ENCODE measurements around the gene GJE1. TPM values are rescaled to one million over a fixed set of nuclear protein-coding genes. Genes with fewer than 3 reads are reported as not detected.

The GJE1 gene
- not detected in 2 replicates for total RNA-seq (2013; cell fraction: nucleolus; rRNA removed)
- not detected in 2 replicates for total RNA-seq (2014; rRNA removed)
- not detected in 2 replicates for total RNA-seq (2014; rRNA removed; fragmentation: Illumina TruSeq; extraction: Trizol)
- not detected in 2 replicates for total RNA-seq (2021)
- polyA plus RNA-seq (2011; ENCODE audit: low read depth): not detected
- polyA plus RNA-seq (2011; rRNA removed): not detected in 2 replicates
- not detected in 2 replicates for polyA plus RNA-seq (2011; cell fraction: cytosol; rRNA removed)
- polyA plus RNA-seq (2011; cell fraction: nucleus; rRNA removed): not detected in 2 replicates
- not detected in 2 replicates for polyA plus RNA-seq (2012)
- polyA plus RNA-seq (2014; fragmentation: Illumina TruSeq; extraction: Trizol): not detected in 2 replicates
- not detected for polyA plus RNA-seq (2014; fragmentation: Nextera tagmentation; extraction: Ambion mirVana)
- polyA plus RNA-seq (2014; rRNA removed): not detected in 2 replicates
- polyA plus RNA-seq (2016; fragmentation: Nextera tagmentation; extraction: Ambion mirVana): not detected
- not detected in 2 replicates for polyA minus RNA-seq (2011; rRNA and poly(A)+ RNA removed)
- polyA minus RNA-seq (2011; cell fraction: cytosol; rRNA and poly(A)+ RNA removed): not detected in 2 replicates
- polyA minus RNA-seq (2011; cell fraction: nucleus; rRNA and poly(A)+ RNA removed): not detected in 2 replicates
- Bru-seq, nascent RNA: not detected
- BruChase-seq, experiment 1, labeled RNA remaining after a 6-hour chase: not detected
- not detected for BruChase-seq, experiment 2, labeled RNA remaining after a 2-hour chase
- long read RNA-seq, experiment 1: 0 reads
- long read RNA-seq, experiment 2: 0 reads

GRCh38 chr6:142132625-142133024, at the start of gene GJE1:
Gene GJE1 (plus strand): TSS chr6:142132925. CDS start chr6:142133159, 234 bp downstream.
- Histone ChIP-seq H3K36me3 (ENCODE audit: control insufficient read depth in 2 of 2, insufficient read depth in 2 of 2, low read length in 1 of 2) (no peaks in the 10 kb centered on the region), H3K4me3 (no peak within 1 kb of the TSS), H2AFZ (ENCODE audit: control insufficient read depth, low read depth, low read length) (no peak within 1 kb of the TSS), H3K4me1 (ENCODE audit: control insufficient read depth, insufficient read depth, low read length) (no peaks in the 10 kb centered on the region), H3K4me2 (ENCODE audit: control insufficient read depth, insufficient read depth) (no peak within 1 kb of the TSS), H3K9me3 (replicated peaks; ENCODE audit: control insufficient read depth, insufficient read depth, low read length) (no peaks in the 10 kb centered on the region), H3K27ac (ENCODE audit: control insufficient read depth, insufficient read depth) (no peak within 1 kb of the TSS), H3K27me3 (replicated peaks in 1 of 2; ENCODE audit: control insufficient read depth in 2 of 2, insufficient read depth in 2 of 2, low read length in 1 of 2) (no peaks in the 10 kb centered on the region), H3K9ac (ENCODE audit: control insufficient read depth, insufficient read depth, low read length) (no peak within 1 kb of the TSS), H3K79me2 (ENCODE audit: control insufficient read depth, insufficient read depth, low read length) (no peaks in the 10 kb centered on the region), H4K20me1 (ENCODE audit: control insufficient read depth, insufficient read depth) (no peaks in the 10 kb centered on the region)
- intact Hi-C loops (cut with micrococcal nuclease; ENCODE audit: unreplicated experiment): no loop called here
- POLR2A ChIA-PET: no interaction called here
- in situ Hi-C loops (cut with MboI): no loop called here
- FAIRE-seq: no peak
- RAD21 ChIA-PET (ENCODE audit: unreplicated experiment): no interaction called here
- TF ChIP-seq NFYA (IDR thresholded peaks at IDR 0.05; ENCODE audit: borderline replicate concordance, low read depth, low read length): no peak
- no peak for TF ChIP-seq BCLAF1 (IDR thresholded peaks at IDR 0.05)
- no peak for TF ChIP-seq EZH2 (IDR thresholded peaks at IDR 0.05; ENCODE audit: borderline replicate concordance, control insufficient read depth, low read depth, low read length)
- TF ChIP-seq CHD4 (IDR thresholded peaks at IDR 0.05): no peak
- no peak for TF ChIP-seq CREM (IDR thresholded peaks at IDR 0.05; ENCODE audit: low read depth)
- no peak for TF ChIP-seq PML (IDR thresholded peaks at IDR 0.05; ENCODE audit: low read length)
- TF ChIP-seq NFIC (IDR thresholded peaks at IDR 0.05; ENCODE audit: low read depth, low read length): no peak
- no peak for TF ChIP-seq USF2 (IDR thresholded peaks at IDR 0.05; ENCODE audit: borderline replicate concordance, low read depth, low read length)
- TF ChIP-seq MLLT1 (IDR thresholded peaks at IDR 0.05): no peak
- TF ChIP-seq JUND (IDR thresholded peaks at IDR 0.05; ENCODE audit: low read depth, low read length): no peak
- TF ChIP-seq NBN (IDR thresholded peaks at IDR 0.05): no peak
- TF ChIP-seq ATF3 (IDR thresholded peaks at IDR 0.05; ENCODE audit: borderline replicate concordance, extremely low read depth, low read depth, low read length): no peak
- SMC1A ChIA-PET (ENCODE audit: uncharacterized antibody, unreplicated experiment): interaction anchor here (1.2 kb wide), 1 partner anchor 19 kb away, joined by 3 read pairs; no protein-coding TSS in a partner anchor
- no TSS peak for BruUV-seq (replicated peaks)
- CTCF ChIA-PET: interaction anchor here (1.2 kb wide), 1 partner anchor 17 kb away, joined by 4 read pairs; no protein-coding TSS in a partner anchor
- WGBS (ENCODE audit: insufficient coverage, insufficient replicate concordance, low lambda C conversion rate, missing lambda C conversion rate): 0% methylated on average over 1 of the region's 1 CpG
- no peak for DNase-seq (ENCODE audit: low read depth, low spot score)
- ATAC-seq: no peak
